Esophagus mucosa (tissue), 1 donor: ENCODE measurements around the gene SORCS2. TPM values are rescaled to one million over a fixed set of nuclear protein-coding genes. Genes with fewer than 3 reads are reported as not detected.

ENCODE experiments used
- ATAC-seq: fragments of 200-7000 bp; cut with Tn5 transposase; one replicate; pipeline ENCODE4 v1.9.1; 2020
- total RNA-seq: library from RNA; stranded (reverse); gene quantifications from one replicate; pipeline ENCODE4 v1.2.4, GENCODE V29; 2023
- donor health status: DM: yes; HTN: yes; CAD: no.

SORCS2 gene
- total RNA-seq, 1 donor from 2014 or later = 5.0 TPM

DNA sequence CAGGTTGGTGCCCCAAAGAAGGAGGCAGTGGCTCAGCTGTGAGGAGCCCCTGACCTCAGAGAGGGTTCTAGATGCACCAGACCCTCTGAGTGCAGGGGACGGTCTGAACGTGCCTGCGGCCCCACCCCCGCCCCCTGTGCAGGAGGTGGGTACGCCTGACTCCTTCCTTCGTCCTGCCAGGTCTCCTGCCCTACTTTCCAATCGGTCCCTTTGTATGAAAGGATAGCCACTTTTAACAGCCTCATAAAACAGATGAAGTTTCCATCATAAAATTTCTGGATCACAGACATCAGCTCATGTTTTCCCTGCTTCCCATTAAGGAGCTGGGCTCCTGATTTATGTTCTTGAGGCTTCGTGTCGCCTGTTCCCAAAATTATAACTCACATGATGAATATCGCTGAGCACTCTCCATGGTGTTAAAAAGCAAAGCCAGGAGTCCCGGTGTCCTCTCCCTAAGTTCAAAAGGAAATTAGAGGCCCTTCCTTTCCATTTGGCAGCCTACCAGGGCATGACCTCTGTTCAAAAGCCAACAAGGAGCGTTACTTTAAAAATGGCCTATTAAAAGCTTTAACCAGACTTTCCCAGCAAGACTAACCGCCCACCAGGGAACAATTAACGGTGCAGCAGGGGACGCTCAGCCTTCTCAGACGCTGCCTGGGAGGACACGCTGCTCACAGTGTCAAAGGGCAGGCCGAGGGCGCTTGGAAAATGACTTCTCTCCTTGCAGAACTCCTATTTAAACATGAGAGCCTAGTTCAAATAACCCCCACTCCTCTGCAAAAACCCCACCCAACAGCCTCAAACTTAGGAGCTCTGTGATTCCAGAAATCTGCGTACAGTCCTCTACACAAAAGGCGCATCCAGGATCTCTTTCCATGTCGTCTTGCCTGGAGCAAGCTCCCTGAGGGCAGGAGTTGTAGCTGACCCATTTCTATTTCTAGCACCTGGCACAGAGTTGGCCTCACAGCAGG, 565.4 kb downstream of the SORCS2 start:
- ATAC-seq = no peak

DNA sequence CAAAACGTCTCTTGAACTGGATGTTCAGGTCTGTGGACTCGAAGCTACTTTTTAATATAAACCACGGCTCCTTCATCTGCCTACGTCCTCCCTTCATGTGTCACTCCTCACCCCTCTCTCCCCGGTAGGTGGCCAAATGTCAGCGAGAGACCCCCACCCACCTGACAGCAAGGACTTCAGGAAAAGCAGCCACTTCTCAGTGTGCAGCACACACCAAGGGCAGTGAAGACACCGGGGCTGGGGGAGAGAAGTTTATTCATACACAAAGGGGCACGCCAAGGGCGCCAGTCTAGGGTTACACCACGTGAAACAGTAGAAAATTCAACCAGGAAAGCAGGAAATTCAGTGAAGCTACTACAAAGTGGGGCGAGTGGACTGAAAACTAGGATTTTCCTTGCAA, 566.1 kb downstream of the SORCS2 start:
- no peak for ATAC-seq

DNA sequence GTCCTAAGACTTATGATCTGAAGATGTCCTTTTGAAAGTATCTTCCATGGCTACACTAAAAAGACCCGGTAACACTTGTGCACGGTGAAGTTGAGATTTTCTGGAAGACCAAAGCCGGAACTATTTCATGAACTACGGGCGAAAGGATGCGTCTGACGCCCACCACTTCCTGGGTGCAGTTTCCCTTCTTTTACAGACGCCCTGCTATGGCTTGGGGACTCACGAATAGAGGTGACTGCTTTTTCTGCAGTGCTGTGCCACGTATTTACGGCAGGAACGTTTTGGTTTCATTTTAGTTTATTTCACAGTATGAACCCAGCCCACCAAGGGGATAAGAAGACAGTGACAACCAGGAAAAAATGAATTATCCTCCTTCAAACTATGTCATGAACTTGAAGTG, 566.9 kb downstream of the SORCS2 start:
- ATAC-seq = no peak

DNA sequence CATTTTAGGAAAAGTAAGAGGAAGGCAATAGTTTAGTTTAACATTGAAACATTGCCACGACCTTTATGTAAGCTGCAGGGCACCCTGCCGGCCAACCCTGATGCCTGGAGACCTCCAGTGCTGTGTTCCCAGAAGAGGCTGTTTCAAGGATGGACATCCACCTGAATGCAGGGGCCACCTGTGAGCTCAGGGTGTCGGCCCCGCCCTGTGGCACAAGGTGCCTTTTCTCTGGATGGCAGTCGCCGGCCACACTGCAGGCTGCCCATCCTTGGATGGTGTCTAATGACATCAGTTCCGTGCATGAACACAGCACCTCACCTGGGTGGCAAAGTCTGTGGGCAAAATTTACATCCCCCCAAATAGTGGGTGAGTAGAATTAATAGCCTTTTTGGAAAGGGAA, 567.3 kb downstream of the SORCS2 start:
- ATAC-seq = no peak

DNA sequence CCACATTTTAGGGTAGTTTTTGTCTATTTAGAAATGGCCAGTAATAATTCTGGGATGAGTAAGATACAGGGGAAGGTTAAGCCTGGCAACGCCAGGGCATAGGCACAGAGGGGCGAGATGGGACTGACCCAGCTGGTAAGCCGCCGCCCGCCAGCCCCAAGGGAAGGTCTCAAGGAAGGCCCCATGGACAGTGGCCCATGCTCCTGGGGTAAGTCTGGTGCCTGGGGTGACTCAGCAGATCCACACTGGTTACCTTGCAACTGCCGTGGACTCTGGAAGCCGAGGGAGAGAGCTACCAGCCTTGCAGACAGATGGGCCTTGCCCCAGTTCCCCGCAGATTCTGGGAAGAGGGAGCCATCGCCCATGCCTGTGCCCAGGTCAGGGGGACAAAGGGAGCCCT, 567.9 kb downstream of the SORCS2 start:
- ATAC-seq = no peak

DNA sequence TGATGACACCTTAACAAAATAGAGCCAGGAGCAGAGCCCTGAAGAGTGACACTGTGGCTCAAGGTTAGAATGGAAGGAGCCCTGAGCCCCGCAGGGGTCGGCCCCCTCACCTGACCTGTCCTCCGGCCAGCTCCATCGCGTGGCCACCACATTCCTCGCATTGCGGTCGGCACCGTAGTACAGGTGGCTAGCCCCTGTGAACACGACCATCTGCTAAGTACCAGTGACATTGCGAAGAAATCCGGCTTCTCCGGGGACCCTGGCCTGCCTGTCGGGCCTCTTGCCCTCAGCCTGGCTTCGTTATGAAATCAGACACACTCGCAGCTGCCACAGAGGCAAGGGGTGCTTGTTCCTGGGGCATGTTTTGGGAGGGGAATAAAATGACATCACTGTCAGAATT, 568.4 kb downstream of the SORCS2 start:
- no peak for ATAC-seq

DNA sequence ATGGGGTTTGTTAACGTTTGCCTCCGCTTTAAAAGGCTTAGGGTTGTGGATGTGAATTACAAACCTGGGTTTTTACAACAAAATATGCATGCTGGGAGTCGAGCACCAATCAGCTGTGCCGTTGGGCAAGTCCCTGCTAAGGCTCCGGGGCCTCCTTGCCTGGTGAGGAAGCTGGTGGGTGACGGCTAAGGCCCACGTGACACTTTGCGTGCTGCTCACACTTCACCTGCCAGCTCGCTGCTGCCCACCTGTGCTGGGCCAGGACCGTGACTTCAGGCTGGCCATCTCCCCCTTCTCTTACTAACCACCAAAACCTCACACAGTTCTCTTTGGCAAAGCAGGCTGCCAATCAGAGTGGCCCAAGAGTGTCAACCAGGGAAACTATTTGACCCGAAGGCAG, 569.0 kb downstream of the SORCS2 start:
- no peak for ATAC-seq

DNA sequence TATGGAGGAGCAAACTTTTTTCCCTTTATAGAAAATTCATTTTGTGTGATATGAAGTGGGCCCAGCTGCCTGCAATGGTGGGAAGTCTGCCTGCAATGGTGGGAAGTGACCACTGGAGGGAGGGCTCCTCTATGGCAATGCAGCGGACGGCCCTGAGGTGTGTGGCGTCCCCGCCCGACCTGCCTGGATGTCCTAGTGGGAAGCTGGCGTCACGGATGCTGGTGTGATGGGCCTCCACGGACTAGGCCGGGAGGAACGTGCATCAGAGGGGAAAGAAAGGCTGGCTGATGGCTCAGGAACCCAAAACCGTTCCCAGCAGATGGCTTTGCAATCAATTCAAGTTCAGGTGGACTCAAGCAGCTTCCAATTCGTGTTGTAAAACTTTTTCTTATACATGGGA, 569.4 kb downstream of the SORCS2 start:
- ATAC-seq = peak; percentile 55

DNA sequence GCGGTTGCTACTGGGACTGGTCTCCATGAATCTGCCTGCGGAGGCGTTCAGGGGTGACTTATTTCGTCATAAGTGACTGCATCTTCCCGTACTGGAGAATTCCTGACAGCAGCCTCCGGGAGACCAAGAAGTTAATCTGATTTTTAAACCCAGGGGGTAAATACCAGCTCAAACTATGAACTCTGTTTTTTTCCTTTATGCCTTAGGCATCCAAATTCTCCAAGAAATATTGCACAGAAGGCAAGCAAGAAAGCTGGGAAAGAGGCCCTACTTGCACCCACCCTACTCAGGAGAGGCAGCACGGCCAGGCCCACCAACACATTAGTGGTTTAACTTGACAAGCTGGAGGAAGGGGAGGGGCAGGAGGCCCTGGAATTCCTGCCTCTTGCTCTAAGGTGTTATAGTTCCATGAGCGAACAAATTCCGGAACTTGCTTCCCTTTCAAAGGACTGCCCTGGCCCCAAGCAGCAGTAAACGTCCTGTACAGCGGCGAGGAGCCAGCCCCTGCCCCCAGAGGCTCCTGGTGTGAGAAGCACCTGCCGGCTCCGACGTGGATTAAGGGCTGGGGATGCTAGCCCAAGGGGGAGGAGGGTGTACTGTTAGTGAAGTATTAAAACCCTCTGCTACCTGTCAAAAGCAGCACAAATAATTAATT, 570.2 kb downstream of the SORCS2 start:
- ATAC-seq = no peak

DNA sequence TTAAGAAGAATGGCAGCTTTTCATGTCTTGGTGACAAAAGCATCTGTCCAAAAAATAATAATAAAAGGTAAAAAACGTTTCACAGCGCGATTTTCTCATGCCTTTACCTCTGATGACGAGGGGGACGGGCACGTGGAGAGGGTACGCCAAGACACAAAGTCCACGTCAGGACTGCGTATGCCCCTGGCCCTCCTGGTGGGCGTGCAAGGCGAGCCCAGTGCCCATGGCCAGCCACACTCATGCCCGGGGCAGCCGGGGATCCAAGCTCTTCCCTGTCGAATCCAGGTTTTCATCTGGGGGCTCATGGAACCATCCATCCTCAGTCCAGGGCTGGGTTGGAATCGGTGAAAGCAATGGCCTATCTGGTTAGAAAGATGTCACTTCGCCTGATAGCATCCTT, 570.8 kb downstream of the SORCS2 start:
- no peak for ATAC-seq

DNA sequence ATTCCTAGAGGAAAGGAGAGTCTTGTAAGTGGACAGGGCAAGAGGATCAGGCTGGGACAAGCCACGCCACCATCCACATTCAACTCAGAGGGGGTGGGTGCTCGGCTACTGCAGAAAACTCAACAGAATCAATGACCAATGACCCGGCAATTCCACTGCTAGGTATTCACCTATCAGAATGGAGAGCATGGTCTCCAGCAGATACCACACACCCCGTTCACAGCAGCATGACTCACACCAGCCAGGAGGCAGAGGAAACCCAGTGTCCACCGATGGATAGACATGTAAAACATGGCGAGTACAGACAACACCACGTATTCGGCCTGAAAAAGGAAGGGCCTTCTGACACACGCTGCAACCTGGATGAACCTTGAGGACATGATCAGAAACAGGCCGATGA, 571.5 kb downstream of the SORCS2 start:
- no peak for ATAC-seq

DNA sequence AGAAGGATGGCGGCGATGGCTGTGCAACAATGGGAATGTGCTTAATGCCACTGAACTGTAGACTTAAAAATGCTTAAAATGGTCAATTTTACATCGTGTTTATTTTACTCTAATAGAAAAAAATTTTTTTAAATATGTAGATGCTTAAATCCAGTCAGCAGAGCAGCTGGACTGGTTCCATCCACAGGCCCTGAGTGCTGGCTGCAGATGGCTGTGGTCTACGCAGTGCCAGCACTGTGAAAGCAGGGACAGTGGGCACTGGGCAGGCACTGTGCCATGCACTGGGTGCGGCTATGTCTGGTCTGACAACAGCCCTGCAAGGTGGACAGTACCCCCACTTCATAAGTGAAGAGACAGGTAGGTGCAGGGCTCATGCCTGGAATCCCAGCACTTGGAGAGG, 572.1 kb downstream of the SORCS2 start:
- ATAC-seq = no peak

DNA sequence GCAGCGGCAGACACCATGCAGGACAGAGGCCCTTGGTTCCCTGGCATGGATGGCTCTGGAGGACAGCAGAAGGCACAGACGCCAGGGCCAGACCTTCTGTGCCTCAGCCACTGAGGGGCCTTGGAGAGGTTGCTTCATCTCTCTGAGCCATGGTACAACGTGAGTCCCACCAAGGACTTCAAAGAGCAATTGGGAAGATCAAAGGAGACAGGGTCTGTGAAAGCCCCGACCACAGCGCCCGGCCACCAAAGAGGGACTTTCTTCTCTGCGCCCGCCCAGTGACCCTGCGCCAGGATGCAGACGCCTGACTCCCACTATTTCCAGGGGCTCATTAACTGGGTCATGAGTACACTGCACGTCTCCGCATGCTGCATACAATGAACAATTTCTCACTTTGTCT, 573.3 kb downstream of the SORCS2 start:
- no peak for ATAC-seq

DNA sequence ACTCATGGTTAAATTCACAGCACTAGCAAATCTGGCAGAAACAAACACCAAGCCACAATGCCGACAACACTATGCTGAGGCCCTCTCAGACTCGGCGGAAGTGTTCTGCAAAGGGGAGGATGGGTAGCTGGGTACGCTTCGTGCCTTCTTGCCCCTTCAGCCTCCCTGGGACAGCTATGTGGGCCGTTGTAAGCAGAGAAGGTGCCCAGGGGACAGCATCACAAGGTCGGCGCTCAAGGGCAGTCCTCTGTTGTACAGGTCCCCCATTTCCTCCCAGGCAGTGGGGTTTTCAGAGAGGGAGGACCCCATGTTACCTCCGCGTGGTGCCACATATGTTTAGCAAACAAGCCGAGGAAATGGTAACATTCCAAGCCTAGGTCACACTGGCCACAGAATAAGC, 573.7 kb downstream of the SORCS2 start:
- no peak for ATAC-seq

DNA sequence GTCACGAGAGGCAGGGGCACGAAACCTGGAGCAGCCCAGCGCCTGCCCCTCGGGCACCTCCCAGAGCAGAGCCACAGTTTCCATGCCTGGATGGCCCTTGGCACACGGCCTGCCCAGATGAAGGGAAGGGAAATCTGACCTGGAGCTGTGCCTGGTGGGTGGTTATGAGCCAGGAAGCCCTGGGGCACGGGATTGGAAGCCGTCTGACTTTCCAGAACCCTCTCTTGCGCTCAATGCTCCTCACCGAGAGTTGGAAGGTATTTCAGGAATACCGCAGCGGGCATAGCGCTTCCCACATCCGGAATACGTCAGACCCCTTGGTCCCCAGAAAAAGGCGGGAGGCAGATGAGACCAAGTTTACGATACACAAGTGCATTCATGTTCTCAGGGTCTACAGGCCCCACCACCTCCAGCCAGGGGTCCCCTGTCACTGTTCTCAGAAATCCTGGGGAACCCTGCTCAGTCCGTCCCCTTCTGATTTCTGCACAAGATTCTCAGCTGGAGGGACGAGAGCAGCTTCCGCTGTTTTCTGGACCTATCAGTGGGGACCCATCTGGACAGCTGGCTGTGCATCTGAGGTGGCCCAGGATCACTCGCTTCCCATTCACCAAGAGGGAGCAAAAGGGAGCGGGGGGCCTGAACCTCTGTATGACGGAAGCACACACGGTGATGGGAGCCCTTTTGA, 574.5 kb downstream of the SORCS2 start:
- no peak for ATAC-seq

DNA sequence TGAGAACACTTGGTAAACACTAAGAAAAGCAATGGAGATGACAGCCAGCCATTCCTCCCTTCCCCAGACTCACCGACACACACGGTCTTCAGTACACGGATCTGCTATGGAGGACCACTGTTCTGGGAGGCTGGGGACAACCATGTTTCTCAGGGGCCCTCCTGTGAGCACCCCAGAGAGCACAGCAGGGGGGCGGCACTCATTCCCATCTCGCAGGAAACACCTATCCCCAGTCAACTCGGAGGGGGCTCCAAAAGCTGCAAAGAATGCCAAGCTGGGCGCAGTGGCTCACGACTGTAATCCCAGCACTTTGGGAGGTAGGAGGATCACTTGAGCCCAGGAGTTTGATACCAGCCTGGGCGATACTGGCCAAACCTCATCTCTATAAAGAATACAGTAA, 575.2 kb downstream of the SORCS2 start:
- no peak for ATAC-seq

DNA sequence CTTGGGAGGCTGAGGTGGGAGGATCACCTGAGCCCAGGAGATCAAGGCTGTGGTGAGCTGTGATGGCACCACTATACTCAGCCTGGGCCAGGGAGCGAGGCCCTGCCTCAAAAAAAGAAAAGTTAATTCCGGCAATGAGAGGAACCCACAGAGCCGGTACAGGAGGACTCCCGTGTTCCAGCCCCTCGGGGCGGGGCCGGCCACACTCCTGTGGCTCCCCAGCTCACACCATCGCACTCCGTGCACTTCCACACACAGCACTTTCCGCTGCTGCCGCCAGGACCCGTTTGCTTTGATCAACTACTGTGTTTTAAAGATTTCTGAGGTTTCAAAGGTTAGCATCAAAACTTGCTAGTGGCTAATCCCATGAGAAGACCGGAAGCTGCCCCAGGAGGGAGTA, 575.6 kb downstream of the SORCS2 start:
- ATAC-seq = no peak

DNA sequence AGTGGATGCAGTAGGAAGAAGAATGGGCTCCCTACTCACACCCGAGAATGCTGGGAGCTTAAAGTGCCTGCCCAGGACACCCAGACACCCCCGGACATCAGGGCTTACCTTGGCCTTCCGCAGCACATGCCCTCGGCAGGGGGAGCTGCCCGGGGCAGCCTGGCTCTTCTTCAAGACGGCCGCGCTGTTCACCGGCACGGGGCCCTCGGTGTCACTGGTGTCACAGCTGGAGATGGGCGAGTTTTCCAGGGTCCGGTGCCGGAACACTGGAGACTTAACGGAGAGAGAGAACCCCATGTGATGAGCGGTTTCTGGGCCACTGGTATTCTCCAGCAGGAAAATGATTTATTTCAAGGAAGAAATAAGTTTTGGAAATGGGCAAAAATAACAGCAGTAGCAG, 576.4 kb downstream of the SORCS2 start:
- no peak for ATAC-seq

DNA sequence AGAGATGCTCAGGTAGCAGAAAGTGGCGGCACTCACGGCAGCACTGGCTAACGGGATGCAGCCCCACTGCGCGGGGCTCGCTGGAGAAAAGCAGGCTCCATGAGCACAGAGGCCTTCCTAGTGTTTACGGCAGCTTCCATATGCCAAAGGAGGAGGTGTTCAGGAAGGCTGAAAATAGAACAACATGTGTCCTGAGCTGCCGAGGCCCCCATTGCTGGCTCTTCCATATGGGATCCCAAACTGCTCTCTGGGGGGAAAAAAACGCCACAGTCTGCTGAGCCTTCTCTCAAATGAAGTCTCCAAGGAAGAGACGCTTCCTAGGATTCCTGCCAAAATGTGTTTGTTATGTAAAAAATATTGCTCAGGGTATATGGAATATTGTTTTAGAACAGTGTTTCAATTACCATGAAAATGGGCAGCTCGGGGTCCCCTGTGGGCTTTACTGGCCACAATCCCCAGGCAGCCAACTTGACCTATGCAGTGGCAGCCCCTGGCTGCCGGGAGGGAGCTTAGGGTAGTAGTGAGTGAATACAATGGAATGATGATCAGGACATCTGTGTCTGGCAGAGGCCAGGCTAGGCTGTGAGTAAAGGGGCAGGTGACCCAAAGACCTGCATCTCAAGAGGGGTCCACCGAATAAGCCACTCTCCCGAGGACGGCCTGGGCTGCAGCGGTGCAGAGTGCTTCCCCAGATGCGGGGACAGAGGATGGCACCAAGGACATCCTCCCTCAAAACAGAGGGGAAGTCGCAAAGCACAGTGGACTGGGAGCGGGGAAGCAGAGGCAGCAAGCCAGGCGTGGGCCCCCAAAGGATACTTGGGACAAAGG, 577.3 kb downstream of the SORCS2 start:
- ATAC-seq = no peak

DNA sequence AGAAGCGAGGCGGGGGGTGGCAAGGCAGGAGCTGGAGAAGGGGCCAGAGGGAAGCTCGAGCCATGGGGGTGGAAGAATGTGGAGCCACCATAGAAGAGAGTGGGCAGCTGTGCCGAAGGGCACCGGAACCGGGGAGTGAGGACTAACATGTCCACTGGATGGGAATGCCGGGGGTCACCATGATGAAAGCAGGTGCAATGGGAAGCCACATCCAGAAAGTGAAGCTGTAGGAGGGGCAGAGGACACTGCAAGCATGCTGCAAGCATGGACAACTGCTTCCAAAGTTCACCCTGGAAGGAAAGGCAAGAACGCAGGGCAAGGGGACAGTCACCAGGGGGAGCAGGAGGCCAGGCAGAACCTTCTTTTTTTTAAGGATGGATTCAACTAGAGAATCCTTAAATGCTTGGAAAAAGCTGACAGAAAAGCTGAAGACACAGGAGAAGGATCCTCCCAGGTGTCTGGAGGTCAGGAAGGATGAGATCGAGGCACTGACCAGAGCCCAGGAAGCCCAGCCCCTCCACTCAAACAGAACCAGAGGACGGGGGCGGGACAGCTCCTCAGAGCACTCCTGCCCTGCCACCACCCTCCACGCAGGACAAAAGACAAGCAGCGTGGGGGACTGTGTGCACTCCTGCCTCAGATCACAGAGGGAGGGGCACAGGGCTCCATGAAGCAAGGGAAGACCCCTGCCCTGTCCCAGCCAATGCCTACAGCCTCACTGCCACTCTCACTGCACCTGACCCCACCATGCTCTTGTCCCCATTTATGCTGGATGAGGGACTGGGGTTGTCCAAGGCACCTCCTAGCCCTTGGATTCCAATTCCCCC, 578.1 kb downstream of the SORCS2 start:
- no peak for ATAC-seq

DNA sequence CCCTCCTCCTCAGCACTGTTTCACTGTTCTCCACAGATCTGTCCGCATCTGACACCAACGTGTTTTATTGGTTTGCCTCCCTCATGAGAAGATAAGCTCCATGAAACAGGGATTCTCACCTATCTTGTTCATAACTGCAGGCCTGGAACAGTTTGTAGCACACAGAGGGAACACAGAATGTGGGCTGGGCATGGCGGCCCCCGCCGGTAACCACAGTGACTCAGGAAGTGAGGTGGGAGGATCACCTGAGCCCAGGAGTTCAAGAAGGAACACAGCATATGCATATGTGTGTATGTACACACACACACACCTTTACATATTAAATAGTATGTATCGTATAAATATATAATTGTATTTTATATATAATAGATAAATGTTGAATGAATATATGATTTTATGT, 578.7 kb downstream of the SORCS2 start:
- ATAC-seq = no peak
